Fibroblast of the conjunctiva (primary cell): ENCODE measurements around the gene LEKR1.

Experiments used
- DNase-seq: peaks from one replicate; pipeline ENCODE4 v3.0.0-alpha.2; 2010; ENCODE audit warnings: low read depth

LEKR1 gene

GRCh38 chr3:157059661-157060060 is 233.5 kb downstream of the LEKR1 start:
- DNase-seq: no peak

GRCh38 chr3:157061265-157061664 is 235.1 kb downstream of the LEKR1 start:
- DNase-seq: no peak

- no peak for DNase-seq
These were observed 237.3 kb downstream of the LEKR1 start for GRCh38 chr3:157063469-157063868.

- no peak for DNase-seq
These were observed 237.8 kb downstream of the LEKR1 start for GRCh38 chr3:157063926-157064325.

- no peak for DNase-seq
These were observed 238.2 kb downstream of the LEKR1 start for GRCh38 chr3:157064402-157064801.

GRCh38 chr3:157065201-157065600 is 239.0 kb downstream of the LEKR1 start:
- no peak for DNase-seq

GRCh38 chr3:157066335-157067098 is 240.4 kb downstream of the LEKR1 start:
- DNase-seq: no peak

- DNase-seq: no peak
These were observed 241.0 kb downstream of the LEKR1 start for GRCh38 chr3:157067114-157067513.

GRCh38 chr3:157069406-157069805 is 243.3 kb downstream of the LEKR1 start:
- DNase-seq: no peak

- no peak for DNase-seq
These were observed 243.9 kb downstream of the LEKR1 start for GRCh38 chr3:157069846-157070677.

- no peak for DNase-seq
These were observed 244.5 kb downstream of the LEKR1 start for GRCh38 chr3:157070678-157070999.

- DNase-seq: no peak
These were observed 245.8 kb downstream of the LEKR1 start for GRCh38 chr3:157071744-157072525.

- peak; percentile 33 for DNase-seq
These were observed 247.7 kb downstream of the LEKR1 start for GRCh38 chr3:157073810-157074209.

- DNase-seq: no peak
These were observed 248.3 kb downstream of the LEKR1 start for GRCh38 chr3:157074490-157074889.

GRCh38 chr3:157074981-157075380 is 248.8 kb downstream of the LEKR1 start:
- DNase-seq: no peak

- DNase-seq: no peak
These were observed 249.7 kb downstream of the LEKR1 start for GRCh38 chr3:157075693-157076420.

- no peak for DNase-seq
These were observed 251.4 kb downstream of the LEKR1 start for GRCh38 chr3:157077565-157077991.

- DNase-seq: no peak
These were observed 252.1 kb downstream of the LEKR1 start for GRCh38 chr3:157078131-157078810.

- DNase-seq: no peak
These were observed 252.6 kb downstream of the LEKR1 start for GRCh38 chr3:157078811-157079185.

- no peak for DNase-seq
These were observed 253.7 kb downstream of the LEKR1 start for GRCh38 chr3:157079676-157080369.
